NCI-H2227 treated with DMSO at 0.1 percent for 48 hours (cell line): ENCODE data around the gene TARBP2.
"Not testable (repeated sequence)": the region's sequence is repeated elsewhere in the genome, so short reads cannot be mapped to it uniquely, and the experiment has no call there.

Experiments
- DNase-seq: peaks from one replicate; lab custom pipeline; 2025; lab: John Stamatoyannopoulos, UW

The TARBP2 gene

DNA sequence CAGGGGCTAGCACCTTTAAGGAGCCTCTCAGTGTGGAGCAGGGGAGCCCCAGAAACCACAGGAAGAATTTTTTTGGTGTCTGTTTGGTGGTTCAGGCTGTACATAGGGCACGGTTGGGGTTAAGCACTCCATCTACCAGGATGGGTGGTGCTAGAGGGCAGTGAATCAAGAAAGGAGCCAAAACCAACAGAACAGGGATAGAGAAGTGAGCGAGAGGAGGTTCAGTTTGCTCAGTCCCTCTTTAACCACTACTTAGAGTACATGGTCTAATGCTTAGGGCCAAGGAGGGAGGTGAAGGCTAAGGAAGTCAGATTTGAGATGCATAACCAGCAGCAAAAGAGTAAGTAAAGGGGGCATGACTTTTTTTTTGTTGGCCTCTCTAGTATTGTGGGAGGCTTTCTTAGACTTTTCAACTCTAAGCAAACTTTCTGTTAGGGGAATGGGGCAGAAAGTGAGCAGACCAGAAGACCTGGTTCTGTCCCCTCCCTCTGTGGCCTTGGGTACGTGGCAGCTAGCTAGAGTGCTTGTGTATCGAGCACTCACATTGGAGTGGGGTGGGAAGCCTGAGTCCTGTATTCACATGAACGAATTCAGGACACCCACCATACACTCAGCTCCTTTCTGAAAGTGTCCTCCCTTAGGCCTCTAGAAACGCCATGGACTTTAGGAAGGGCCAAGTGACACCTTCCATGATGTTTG, 12.8 kb downstream of the TARBP2 start:
- DNase-seq, result no peak

DNA sequence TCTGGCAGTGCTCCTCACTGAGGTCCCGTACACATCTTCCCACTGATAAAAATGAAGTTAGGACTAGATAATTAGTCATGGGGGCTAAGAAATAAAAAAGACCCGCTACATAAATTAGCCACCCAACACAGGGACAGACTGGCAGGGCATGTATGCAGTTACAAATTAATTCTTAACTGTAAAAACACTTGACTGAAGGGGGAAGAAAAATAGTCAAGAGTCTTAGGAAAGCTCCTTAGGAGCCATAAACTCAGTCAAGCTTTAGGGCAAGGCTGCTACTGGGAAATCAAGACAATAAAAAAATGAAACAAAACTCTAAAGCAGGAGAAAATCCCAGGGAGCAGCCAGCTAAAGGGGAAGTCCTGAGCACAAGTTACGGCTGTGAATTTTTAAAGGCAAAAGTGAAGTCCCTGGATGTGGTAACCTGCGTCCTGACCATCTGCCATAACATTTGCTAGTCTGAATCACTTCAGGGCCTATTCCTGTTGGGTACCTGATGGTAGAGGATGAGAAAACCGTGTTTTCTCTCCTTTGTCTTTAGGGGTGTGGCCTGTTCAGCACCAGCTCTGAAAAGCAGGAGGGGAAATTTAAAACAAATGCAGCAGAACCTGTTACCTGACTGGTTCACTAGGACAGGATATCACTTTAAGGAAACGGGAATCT, 13.7 kb downstream of the TARBP2 start:
- DNase-seq, result no peak

GRCh38 chr12:53515291-53515680, 14.2 kb downstream of the TARBP2 start:
- no peak for DNase-seq

GRCh38 chr12:53516758-53517455, 15.8 kb downstream of the TARBP2 start:
- no peak for DNase-seq

DNA sequence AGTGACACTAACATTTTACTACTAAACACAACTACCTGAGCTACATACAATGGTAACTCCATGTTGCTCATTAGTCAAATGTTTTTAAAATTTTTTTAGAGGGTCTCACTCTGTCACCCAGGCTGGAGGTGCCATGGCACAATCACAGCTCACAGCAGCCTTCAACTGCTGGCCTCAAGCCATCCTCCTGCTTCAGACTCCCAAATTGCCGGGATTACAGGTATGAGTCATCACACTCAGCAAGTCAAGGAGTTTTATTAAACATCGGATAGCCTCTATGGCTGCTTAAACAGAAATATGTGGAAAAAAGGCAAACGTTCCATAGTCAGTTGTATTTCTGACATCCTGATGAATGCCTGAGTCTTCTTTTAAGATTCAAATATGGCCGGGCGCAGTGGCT, 17.3 kb downstream of the TARBP2 start:
- DNase-seq, result no peak

DNA sequence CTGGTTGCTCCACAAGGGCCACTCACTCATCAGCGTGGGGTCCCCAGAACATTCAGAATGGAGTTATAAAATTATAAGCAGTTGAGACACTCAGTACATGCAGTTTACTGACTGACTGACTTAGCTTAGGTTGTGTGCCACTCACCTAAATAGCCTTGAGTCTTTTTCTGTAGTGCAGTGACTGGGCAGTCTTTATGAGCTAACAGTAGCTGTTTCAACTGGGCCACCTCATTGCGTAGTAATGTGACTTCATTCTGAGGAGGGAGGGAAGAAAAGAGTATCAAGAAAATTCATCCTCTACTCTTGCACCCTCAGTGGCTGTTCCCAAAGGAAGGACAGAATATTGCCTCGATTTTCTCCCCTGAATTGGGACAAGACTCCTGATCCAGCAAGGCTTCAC, 22.0 kb downstream of the TARBP2 start:
- DNase-seq, result no peak

GRCh38 chr12:53524476-53524875, 23.4 kb downstream of the TARBP2 start:
- no peak for DNase-seq

GRCh38 chr12:53530061-53530460, 29.0 kb downstream of the TARBP2 start:
- DNase-seq, result no peak

GRCh38 chr12:53530920-53531319, 29.8 kb downstream of the TARBP2 start:
- DNase-seq, result no peak

DNA sequence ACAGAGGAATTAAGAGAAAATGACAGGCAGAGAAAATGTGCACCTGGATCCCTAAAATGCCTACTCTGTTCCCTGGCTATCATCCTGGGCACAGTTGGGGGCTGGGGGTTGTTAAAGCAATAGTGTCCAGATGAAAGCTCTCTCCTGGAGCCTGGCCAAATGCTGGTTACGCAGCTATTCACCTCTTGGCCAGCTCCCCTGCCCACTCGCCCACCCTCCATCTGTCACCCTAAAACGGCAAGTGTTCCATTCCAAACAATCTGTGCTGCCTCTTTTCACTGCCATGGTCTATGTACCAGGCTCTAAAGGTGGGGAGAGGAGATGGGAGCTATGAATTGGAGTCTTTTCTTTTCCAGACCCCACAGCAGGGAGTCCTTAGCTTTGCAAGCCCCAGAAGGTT, 30.9 kb downstream of the TARBP2 start:
- DNase-seq, result no peak

DNA sequence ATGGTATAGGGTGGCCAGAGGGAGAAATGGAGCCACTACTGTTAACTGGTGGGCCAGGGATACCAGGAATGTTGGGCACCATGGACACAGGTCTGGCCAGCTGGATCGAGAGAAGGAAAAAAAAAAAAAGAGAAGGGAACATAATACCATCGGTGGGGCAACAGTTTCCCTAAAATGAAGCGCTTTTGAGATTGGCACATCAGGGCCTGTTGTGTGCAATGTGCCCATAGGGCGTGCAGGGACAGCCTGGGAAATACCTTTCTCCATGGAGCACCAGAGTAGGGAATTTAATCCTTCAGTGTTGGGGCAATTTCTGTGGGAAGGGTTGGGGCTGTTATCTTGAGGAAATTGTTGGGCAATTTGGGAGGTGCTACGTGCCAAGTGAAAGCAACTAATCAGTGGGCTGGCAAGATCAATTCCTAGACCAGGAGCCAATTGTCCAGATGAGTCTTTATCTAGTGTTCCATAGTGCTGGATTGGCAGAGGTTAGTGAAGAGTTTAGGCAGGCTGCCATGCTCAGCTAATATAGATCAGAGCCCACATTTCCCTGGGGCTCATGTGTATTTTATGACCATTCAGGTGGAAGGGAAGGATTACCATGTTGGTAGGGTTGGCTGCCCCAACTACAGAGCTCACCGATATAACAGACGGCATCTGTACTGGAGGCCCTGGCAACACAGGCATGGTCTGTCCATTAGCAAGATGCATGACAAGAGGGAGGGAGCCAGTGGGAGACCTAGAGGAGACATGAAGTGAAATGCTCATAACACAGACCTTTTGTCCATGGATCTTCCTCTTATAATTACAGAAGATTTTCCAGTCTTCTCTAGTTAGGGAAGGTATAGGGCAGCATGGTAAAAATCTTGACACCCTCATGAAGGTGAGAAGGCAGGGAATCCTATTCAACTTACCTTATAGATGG, 31.7 kb downstream of the TARBP2 start:
- DNase-seq, result no peak

- no peak for DNase-seq
Observed at GRCh38 chr12:53533471-53533870, 32.4 kb downstream of the TARBP2 start.

GRCh38 chr12:53536962-53537361, 35.9 kb downstream of the TARBP2 start:
- DNase-seq, result no peak

DNA sequence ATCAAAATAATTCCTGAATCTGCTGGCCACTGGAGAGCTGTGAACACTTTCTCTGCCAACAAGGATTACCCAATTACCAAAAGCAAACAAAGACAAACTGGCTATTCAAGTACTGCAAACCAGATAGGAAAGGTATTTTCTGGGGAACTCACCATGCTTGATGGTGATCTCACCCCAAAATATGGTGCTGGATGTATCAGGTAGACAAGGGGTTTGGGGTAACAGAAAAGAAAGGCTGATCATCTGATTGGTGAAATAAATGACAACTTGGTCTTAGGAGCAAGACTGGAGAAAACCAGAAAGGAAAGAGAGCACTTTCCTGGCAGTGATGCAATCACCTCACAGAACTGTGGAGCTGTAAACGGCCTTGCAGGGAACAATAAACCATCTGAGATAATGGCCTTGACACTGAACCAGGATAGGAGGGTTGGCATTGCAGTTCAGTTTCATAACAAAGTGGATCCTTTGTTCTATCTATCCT, 37.2 kb downstream of the TARBP2 start:
- DNase-seq, result peak; percentile 23

- no peak for DNase-seq
Observed at GRCh38 chr12:53539526-53539925, 38.4 kb downstream of the TARBP2 start.

DNA sequence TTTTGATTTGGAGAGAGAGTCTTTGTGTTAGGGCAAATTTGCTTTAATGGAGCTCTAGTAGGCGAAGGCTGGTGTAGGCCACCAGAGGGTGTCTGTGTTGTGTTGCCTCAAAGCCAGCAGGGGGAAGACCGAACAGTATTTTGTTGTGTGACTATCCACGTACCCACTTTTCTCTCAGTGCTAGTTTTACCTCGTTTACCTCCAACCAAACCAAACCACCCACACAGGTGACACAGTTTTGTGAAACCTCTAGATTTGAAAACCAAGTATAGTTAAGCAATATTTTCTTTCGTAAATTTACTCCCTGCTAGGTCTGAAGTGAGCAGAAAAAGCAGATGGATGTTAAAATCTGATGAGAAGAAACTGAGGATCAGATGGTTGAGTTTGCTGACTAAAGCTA, 42.5 kb downstream of the TARBP2 start:
- DNase-seq, result peak; percentile 52

GRCh38 chr12:53548354-53548753, 47.3 kb downstream of the TARBP2 start:
- not testable (repeated sequence) for DNase-seq

DNA sequence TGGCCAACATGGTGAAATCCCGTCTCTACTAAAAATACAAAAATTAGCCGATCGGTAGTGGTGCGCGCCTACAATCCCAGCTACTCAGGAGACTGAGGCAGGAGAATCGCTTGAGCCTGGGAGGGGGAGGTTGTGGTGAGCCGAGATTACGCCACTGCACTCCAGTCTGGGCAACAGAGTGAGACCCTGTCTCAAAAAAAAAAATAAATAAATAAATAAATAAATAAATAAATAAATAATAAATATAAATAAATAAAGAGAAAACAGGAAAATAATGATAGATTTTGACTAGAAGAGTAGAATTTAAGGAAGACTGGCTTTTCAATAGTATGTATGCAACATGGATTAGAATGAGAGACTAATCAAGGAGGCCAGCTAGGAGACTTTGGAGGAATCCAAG, 49.0 kb downstream of the TARBP2 start:
- not testable (repeated sequence) for DNase-seq

GRCh38 chr12:53550595-53550994, 49.5 kb downstream of the TARBP2 start:
- DNase-seq, result no peak

DNA sequence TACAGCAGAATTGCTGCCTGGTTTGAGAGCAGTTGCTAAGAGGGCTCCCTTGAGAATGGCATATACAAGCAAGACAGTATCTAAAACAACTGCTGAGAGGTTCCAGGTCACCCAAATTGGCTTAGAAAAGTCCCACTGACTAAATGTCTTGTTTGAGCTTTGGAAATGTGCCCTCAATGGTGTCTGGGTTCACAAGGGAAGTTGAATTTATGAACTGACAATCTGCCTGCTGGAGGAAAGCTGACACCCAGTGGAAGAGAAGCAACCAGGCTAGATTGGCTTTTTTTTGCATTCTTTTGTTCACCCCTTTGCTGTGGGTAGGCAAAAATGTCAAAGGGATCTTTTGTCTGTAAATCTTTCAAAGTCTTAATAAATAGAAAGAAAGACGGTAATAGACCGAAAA, 50.8 kb downstream of the TARBP2 start:
- no peak for DNase-seq

- DNase-seq, result no peak
Observed at GRCh38 chr12:53552361-53553327, 51.6 kb downstream of the TARBP2 start.
